DOHH2 (cell line): ENCODE data around the gene SLCO3A1.

ENCODE experiments used
- EZH2phosphoT487 ChIP-seq: fragments of 200-600 bp; sonication (generic); IDR thresholded peaks from 2 replicates; pipeline ENCODE4 v1.6.1; 2017; ENCODE audit warnings: borderline replicate concordance, mild to moderate bottlenecking, antibody characterized with exemption, low read length, moderate library complexity, mixed read lengths
- TF ChIP-seq, protein P1 (sequence below): fragments of 200-600 bp; sonication (generic); IDR thresholded peaks from one replicate; pipeline ENCODE4 v1.5.1; 2014; ENCODE audit warnings: antibody characterized with exemption, mild to moderate bottlenecking, low read depth, low read length; ENCODE audit not compliant: poor library complexity, severe bottlenecking

DNA sequence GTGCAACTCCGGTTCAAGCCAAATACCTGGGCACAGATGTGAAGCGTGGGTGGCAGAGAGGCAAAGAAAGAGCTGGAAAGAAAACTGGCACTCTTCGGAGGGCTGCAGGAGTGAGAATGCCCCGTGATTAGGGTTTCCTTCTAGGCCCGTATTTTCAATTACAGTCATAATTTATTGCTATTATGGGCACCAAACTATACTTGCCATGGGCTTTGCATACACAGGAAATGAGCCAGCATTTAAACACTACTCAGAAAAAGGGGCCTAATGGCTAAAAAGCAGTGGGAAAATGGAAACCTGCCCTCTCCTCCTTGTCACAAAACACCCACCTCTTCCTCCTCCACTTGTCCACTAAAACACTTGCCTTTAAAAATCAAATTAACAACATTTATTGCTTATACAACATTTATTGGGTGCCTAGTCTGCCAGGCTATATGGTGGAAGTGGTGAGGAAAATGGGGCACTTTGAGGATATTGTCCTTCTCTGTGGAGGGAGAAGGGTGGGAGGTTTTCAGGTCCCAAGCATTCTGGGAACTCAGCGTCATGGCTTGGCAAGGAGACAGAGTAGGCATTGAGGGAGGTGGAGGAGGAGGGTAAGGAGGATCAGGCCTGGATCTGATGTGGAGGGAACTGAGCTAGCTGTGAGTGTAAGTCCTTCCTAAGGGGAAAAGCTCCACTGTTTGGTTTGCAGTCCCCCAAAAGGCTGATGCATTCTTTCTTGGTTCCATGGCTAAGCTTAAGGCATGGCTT is 160.9 kb downstream of the SLCO3A1 start:
- TF ChIP-seq, protein P1, sequence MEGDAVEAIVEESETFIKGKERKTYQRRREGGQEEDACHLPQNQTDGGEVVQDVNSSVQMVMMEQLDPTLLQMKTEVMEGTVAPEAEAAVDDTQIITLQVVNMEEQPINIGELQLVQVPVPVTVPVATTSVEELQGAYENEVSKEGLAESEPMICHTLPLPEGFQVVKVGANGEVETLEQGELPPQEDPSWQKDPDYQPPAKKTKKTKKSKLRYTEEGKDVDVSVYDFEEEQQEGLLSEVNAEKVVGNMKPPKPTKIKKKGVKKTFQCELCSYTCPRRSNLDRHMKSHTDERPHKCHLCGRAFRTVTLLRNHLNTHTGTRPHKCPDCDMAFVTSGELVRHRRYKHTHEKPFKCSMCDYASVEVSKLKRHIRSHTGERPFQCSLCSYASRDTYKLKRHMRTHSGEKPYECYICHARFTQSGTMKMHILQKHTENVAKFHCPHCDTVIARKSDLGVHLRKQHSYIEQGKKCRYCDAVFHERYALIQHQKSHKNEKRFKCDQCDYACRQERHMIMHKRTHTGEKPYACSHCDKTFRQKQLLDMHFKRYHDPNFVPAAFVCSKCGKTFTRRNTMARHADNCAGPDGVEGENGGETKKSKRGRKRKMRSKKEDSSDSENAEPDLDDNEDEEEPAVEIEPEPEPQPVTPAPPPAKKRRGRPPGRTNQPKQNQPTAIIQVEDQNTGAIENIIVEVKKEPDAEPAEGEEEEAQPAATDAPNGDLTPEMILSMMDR, result no peak
- TF ChIP-seq EZH2phosphoT487, result no peak
